ACC112 (cell line): ENCODE data around the gene TACR2.
A peak's percentile ranks its signal among the peaks of the same experiment; 100 is the strongest.

ENCODE experiments used
- H2AFZ ChIP-seq: fragments of 200-600 bp; sonication (generic); one replicate; pipeline ENCODE4 v1.6.0; 2017; ENCODE audit warnings: antibody characterized with exemption, low read length; ENCODE audit not compliant: unreplicated experiment
- H3K27ac ChIP-seq: fragments of 200-600 bp; sonication (generic); 2 replicates; pipeline ENCODE4 v1.5.1; 2014; ENCODE audit warnings: low read depth, mild to moderate bottlenecking, antibody characterized with exemption, low read length, moderate library complexity
- H3K27me3 ChIP-seq: fragments of 200-600 bp; sonication (generic); 2 replicates; pipeline ENCODE4 v1.6.1; 2014; ENCODE audit warnings: mild to moderate bottlenecking, antibody characterized with exemption, low read length, moderate library complexity, mixed read lengths; ENCODE audit not compliant: insufficient read depth
- H3K36me3 ChIP-seq: fragments of 200-600 bp; sonication (generic); 2 replicates; pipeline ENCODE4 v1.6.1; 2016; ENCODE audit warnings: mild to moderate bottlenecking, antibody characterized with exemption, low read length, moderate library complexity, mixed read lengths; ENCODE audit not compliant: insufficient read depth
- H3K4me1 ChIP-seq: fragments of 200-600 bp; sonication (generic); one replicate; pipeline ENCODE4 v1.6.1; 2016; ENCODE audit warnings: low read length, mixed read lengths; ENCODE audit not compliant: insufficient read depth, unreplicated experiment, control insufficient read depth
- H3K4me3 ChIP-seq: fragments of 200-600 bp; sonication (generic); 2 replicates; pipeline ENCODE4 v1.5.1; 2014; ENCODE audit warnings: mild to moderate bottlenecking, low read depth, low read length
- H3K79me2 ChIP-seq: fragments of 200-600 bp; sonication (generic); one replicate; pipeline ENCODE4 v1.6.0; 2016; ENCODE audit warnings: low read length; ENCODE audit not compliant: control insufficient read depth, unreplicated experiment, insufficient read depth

TACR2 gene

GRCh38 chr10:69359148-69359547 lies 57.6 kb downstream of the TACR2 start:
- H2AFZ ChIP-seq, result no peak overlapping the region
- H3K4me3 ChIP-seq, result no peak overlapping the region
- no peaks in the 10 kb centered on the region for H3K27me3 ChIP-seq
- H3K27ac ChIP-seq, result peak overlapping the region; percentile 48
- peaks cover 56% of the 10 kb centered on the region for H3K4me1 ChIP-seq
- H3K36me3 ChIP-seq, result no peaks in the 10 kb centered on the region; the same call in 1 of the 2 replicates
- H3K79me2 ChIP-seq, result peaks cover 62% of the 10 kb centered on the region

DNA sequence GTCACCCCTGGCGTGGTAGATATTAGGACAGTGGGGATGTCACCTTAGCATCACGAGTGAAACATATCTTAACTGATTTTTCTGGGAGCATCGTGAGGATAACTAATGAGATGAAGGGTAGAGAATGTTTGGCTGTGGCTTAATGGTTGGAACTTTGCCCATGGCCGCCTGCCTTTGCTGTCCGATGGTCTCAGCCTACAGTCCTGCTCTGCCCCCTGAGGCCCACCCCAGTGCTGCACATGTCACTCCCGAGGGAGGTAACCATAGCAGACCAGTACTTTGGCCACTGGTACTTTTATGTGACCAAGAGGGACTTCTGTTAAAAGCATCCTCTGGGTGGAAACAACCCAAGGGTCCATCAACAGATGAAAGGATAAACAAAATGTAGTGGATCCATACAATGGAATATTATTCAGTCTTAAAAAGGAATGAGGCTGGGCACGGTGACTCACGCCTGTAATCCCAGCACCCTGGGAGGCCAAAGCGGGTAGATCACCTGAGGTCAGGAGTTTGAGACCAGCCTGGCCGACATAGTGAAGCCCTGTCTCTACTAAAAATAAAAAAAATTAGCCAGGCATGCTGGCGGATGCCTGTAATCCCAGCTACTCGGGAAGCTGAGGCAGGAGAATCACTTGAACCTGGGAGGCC lies 58.4 kb downstream of the TACR2 start:
- no peaks in the 10 kb centered on the region for H3K27me3 ChIP-seq
- H3K36me3 ChIP-seq, result no peaks in the 10 kb centered on the region; the same call in 1 of the 2 replicates
- peak overlapping the region; percentile 48; the same call in 1 of the 2 replicates for H3K27ac ChIP-seq
- H3K4me1 ChIP-seq, result peaks cover 60% of the 10 kb centered on the region
- H3K79me2 ChIP-seq, result peaks cover 63% of the 10 kb centered on the region
- no peak overlapping the region for H2AFZ ChIP-seq
- no peak overlapping the region for H3K4me3 ChIP-seq

GRCh38 chr10:69356187-69356586 lies 60.5 kb downstream of the TACR2 start:
- H3K4me3 ChIP-seq, result no peak overlapping the region
- H3K79me2 ChIP-seq, result peaks cover 70% of the 10 kb centered on the region
- no peak overlapping the region for H2AFZ ChIP-seq
- peaks cover 58% of the 10 kb centered on the region for H3K4me1 ChIP-seq
- no peaks in the 10 kb centered on the region for H3K27me3 ChIP-seq
- peaks cover 3% of the 10 kb centered on the region; the same call in 1 of the 2 replicates for H3K36me3 ChIP-seq
- no peak overlapping the region for H3K27ac ChIP-seq

GRCh38 chr10:69353977-69354635 lies 62.6 kb downstream of the TACR2 start:
- Histone ChIP-seq H2AFZ (no peak overlapping the region), H3K4me1 (peaks cover 49% of the 10 kb centered on the region), H3K79me2 (peaks cover 68% of the 10 kb centered on the region), H3K4me3 (no peak overlapping the region), H3K36me3 (peaks cover 3% of the 10 kb centered on the region; the same call in 1 of the 2 replicates), H3K27ac (no peak overlapping the region), H3K27me3 (no peaks in the 10 kb centered on the region)
